NCI-H446 treated with DMSO at 0.1 percent for 48 hours (cell line): ENCODE measurements around the gene LAMB4.

ENCODE experiments used
- DNase-seq: peaks from one replicate; lab custom pipeline; 2025; lab: John Stamatoyannopoulos, UW

Gene LAMB4

DNA sequence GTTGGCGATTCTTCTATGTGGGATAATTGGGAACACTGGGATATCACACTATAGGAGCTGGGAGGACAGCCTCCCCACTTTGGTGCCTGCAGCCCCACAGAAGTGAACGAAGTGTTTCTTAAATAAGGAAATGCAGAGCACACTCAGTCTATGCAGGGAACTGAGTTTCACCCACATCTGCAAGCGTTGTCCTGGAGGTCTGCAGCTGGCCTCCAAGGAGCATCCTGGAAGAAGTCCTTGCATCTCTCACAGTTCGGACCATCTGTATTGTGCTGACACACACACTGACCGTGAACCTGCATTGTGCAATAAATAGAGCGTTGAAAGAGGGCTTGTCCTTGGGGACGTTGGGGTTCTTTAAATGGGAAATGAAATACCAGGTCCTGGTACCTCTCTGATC lies 25.8 kb downstream of the LAMB4 start:
- DNase-seq = no peak

DNA sequence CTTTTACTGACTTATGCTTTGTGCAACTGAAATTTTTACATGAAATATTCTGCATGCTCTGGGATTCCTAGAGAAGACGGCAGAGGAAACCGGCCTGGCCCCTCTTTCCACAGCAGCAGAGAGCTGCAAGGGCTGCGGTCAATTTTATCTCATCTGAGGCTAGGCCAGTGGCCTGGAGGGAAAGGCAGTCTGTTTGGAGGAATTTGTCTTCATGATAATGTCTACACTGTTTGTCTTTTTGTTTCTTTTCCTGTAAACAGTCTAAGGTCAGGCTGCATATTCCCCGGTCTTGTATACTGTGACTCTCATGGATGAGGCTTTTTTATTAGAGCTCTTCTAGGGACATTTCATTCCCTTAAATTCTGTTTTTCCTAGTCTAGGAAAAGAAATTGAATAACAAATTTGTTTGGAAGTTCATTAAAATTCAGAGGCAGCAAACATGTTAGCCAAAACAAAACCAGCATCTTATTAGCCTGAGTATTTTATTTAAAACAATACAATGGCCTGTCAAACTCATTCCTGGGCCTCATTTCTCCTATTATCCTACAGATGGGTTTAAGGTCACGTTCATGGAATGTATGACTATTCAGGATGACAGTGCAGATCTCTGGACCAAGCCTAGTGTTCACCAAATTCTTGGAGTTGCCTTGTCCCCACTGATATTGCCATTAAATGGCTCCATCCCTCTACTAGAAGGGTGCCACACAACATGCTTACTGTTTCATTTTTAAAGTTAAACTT lies 26.4 kb downstream of the LAMB4 start:
- no peak for DNase-seq

DNA sequence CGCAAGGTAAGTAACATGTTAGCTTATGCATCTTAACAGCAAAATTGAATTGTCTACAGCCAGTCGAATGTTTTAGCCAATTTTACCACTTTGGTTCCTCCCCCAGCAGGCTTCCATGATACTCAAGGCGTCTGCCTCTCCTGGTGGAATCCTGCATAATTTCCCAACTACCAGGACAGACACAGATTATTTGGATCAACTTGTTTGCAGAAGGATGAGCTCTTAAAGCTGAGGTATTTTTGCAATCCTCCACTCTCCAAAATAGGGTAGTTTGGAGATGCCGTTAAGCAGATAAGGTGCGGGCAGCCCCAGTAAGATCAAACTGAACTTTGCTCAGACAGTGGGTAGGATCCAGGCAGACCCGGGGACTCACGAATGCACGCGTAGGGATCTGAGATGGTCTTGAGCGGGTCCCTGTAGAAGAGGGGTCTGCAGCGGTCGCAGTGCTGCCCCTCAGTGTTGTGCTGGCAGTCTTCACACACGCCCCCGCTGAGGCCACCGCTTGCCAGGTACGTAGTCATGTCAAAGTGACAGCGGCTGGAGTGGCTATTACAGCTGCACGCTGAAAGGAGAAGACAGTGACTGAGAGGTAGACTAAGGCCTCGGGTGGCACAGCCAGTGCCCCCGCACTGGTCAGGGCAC lies 27.4 kb downstream of the LAMB4 start:
- DNase-seq = no peak

DNA sequence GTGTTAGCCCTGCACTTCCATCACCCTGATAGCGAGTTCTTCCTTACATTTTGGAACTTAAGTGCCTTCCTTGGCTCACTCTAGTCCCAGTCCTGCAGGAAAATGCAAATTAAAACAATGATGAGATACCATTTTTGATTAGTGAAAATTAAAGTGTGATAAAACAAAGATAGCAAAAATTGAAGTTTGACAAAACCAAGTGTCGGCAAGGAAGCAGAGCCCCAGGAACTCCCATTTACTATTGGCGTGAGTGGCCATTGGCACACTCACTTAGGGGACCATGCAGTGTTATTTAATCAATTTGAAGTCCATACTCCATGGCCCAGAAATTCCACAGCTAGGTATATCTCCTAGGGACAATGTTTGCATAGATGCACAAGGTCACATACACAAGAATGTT lies 28.4 kb downstream of the LAMB4 start:
- no peak for DNase-seq

DNA sequence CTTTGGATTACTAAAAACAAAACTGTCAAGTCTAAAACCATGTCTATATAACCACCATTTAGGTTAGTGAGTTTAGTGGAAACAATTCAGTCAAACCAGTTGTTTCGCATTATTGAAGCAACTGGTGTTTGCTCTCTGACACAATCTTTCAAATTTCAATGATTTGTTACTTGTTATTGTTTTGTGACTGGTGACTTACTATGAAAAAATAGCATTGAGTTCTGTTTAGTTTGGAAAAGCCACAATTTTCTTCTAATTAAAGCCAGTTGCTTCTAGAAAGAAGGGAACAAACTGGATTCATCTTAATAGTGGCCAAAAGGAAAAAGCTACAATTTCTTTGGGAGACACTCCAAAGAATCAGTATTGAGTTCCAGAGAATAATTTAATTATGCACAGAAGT lies 30.4 kb downstream of the LAMB4 start:
- no peak for DNase-seq

DNA sequence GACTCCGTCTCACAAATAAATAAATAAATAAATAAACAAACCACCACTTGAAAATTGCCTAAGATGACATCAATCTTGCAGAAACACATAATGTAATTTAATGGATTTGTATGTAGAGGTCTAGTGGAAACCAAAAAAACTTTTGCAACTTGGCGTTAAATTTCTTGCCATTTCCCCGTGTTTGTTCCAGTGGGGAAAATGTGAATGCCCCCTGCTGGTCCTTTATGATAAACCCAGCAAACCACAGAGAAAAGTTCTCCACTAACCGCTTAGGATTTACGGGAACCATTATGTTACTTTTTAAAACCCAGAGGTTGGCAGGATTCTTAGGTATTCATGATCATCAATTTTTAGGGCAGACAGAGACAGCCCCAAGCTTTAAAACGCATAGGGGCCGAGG lies 32.5 kb downstream of the LAMB4 start:
- no peak for DNase-seq

DNA sequence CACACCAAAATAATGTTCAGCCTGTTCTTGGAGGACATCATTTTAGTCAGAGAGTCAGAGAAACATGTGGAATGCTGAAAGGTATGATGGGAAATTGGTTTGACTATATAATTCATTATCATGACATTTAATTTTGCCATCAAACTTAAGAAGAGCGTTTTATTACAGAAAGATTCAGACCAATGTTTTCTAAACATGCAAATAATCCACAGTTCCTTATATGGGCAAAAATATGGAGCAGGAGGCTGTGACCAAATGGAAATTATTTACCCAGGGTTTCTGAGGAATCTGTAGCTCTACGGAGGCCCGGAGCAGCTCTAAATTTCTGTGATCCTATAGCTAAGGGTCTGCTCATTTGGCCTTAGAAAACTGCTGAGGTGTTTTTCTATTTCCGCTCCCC lies 33.2 kb downstream of the LAMB4 start:
- no peak for DNase-seq

DNA sequence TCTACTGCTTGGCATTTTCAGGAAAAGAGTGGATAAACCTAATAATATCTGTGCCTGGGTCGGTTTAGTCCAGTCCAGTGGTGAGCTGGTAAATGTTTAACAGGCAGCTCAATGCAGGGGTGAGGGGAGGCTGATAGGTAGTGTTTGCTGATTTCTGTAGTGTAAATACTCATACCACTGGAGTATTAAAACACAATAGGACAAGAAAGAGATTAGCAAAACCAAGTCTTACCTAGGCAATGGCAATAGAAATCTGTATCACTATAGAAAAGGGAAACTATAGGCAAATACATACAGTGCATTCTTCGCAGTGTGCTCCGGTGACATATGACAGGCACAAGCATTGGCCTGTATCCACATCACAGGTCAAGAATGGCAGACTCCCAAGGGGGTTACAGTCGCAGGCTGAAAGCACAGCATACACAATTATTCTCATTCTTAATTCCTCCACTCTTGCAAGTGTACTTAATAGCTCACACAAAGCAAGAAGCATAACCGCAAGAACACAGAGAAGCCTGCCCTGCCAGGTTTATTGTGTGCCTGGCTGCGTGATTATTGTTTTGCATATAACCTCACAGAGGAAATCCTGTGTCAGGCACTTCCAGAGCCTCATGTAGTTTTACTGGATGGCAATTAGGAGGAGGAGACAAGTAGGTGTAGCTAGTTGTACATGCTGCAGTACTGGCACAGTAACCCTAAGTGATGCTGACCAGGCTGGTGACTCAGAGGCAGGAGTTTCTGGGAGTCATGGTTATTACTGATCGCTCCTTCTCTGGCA lies 35.0 kb downstream of the LAMB4 start:
- no peak for DNase-seq

DNA sequence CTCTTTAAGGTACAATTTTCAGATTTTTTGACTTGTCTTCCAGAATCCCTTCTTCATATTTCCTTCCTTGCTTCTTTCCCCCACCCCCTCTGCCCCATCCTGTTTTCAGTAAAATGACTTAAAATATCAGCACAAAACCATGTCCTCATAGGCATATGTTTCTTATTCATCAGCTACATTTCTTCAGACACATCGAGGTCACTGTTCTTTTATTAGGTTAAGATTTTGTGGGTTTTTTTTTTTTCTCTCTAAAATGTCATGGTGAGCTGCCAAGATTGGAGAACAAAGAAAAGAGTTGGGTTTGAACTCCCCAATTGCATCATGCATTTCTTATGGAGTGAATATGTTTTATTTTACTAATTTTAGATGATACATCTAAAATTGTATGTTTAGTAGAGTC lies 35.8 kb downstream of the LAMB4 start:
- DNase-seq = no peak

DNA sequence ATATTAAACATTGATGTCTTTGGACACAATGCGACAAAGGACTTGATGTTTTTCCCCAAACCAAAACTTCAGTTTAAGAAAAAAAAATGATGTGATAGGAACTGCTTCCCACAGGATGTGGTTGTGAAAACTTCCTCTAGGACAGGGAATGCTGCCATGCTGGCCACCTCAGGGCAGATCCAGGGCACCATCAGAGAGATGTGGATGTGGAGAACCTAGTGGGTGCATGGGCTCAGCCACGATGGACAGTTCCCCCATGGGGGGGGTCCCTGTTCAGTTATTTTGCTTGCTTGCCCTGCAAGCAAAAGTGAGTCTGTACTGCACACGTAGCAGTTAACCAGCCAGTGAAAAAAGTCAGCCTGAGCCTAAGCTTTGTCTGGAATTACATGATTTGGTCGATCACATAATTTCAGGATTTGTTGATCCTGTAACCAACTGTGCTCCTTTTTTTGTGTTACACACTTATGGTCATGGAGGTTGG lies 36.3 kb downstream of the LAMB4 start:
- DNase-seq = no peak

DNA sequence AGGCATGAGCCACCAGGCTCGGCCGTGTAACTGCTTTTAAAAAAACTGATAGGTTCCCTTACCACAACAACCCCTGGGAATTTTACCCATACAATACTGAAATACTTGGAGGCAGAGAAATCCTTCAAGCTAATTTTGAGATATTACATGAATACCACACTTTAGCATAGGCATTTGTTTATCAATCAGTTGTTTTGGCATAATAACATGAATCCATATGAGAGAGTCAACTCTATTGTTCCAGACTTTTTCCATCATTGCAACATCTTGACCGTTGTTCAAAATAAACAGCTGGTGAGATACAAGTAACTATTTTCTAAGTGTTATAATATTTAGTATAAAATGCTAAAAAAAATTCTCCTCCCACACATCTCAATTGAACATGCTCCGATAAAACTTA lies 36.8 kb downstream of the LAMB4 start:
- no peak for DNase-seq

DNA sequence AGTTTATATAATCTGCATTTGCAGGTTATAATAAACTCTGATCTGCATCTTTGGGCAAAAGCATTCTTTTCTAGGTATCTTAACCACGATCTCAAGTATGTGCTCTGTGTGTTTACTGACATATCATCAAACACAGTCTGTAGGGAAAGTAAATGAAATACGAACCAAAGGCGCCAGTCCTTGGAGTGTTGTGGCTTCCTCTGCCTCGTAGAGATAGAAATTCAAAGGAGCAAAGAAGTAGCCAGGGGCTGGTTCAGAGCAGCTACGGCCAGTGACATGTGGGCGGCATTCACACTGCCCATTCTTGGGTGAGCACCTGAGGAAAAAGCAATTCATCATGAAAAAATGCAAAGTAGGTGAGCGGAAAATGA lies 38.7 kb downstream of the LAMB4 start:
- DNase-seq = no peak

DNA sequence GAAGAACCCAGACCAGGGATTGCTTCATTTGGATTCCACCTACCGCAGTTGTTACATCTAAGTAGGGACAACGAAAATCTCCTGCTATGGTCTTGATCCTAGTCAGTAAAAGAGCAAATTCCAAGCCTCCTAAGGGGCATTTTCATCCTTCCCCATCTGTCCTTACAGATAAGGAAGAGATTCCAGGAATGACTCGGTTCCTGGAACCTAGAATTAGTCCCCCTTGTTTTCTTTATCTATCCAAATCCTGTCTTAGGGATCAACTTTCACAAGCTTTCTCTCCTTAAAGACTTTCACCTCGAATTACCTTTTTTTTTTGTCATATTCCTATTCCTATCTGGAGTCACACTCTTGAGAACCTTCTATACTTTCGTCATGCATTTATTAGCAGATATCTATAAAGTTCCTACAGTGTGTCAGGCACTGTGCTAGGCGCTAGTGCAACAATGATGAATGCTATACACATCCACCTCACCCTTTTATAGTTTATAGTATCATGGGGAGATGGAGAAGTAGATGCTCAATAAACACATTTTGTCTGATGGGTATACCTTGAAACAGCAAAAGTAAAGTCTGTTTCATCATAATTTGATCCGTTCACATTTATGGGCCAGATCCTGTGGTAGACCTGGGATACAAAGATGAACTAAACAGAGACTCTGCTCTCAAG lies 39.2 kb downstream of the LAMB4 start:
- DNase-seq = no peak

DNA sequence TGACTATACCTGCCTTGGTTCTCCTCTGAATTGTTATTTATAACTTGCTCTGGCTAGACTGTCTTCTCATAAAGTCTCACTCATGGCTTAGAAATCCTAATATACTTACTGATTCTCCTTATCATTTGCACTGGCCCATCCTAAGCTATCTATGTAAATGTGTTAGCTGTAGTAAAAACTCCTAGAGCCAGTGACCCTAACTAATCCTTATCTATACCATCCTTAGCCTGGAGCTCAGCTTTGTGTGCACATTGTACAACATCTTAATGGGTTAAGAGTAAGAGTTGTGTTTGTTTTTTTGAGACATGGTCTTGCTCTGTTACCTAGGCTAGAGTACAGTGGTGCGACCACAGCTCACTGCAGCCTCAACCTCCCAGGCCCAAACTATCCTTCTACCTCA lies 40.8 kb downstream of the LAMB4 start:
- no peak for DNase-seq

DNA sequence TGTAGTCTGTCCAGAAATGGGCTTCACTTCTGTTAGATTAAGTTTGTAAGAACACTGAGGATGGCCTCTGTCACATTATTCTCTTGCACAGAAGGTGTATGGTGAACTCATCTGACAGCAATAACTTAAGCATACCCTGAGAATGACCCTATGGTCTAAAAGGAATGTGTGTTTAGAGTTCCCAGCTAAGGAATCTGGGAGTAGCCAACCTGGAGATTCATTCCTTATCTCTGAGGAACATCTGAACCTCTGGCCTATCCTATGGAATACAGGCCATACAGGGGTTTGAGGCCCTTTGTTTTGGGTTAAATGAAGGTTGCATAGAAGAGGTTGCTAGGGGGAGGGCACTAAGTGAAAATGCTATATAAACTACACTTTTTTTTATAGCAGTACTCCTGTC lies 41.4 kb downstream of the LAMB4 start:
- no peak for DNase-seq

DNA sequence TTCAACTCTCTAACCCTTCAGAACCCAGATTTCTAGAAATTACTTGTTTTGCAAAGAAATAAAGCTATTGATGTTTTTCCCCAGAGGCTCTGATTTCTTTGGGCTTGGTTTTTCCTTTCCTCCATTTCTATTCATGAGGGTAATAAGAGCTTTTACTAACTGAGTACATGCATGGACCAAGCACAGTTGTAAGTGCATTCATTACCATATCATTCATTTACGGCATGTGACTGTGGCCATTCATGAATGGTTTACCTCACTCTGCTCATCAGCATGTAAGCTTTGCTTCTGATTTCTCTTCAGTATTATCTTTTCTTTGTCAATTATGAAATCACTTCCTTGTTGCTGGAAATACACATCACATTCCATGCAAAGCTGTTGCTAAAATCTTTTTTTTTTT lies 42.4 kb downstream of the LAMB4 start:
- no peak for DNase-seq

DNA sequence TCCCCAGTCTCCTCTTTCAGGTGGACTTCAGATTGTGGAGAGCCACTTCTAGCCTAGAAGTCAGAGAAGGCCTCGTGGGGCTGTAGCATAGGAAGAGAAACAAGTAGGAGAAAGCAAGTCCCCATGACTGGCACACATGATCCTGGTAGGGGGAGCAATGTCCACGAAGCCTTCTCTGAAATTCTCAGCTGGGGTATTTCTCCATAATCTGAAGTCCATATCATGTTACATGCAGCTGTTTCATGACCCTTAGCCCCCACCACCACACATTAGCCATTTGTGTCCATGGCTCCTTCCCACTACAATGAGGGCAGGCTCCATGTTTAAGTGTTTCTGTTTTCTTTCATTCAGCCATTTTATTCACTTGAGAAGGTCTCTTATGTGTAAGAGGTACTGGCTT lies 43.2 kb downstream of the LAMB4 start:
- no peak for DNase-seq

DNA sequence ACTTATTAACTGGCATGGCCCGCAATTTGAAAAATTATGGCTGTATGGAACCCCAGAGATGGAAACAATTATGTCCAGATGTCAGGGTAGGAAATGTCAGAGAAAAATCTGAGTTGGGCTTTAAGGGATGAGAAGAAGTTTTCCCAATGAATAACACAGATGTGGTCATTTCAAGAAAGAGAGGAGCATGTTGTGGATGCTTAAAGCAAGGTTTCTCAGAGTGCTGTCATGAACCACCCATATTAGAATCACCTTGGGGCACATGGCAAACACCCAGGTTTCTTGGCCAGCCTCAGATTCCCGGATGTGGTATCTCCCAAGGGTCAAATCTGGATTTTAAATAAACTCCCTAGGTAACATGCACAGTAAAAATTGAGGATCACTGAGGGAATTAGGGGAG lies 43.6 kb downstream of the LAMB4 start:
- no peak for DNase-seq

DNA sequence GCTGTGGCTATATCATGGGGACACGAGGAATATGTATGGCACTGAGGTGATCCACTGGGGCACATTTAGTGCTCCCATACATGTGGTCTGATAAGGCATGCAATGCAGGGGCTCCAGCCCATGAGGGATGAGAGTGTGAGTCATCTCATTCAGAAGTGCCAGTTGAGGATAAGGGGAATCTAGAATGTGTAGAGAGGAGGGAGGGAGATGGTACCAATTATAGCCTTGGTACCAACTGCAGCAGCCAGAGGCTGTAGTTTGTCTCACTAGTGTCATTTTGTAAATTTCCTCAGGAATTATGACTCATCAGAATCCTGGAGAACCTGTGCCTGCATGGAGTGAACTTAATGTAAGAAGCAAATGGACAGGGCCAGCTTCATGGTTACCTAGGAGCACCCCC lies 46.2 kb downstream of the LAMB4 start:
- DNase-seq = no peak

DNA sequence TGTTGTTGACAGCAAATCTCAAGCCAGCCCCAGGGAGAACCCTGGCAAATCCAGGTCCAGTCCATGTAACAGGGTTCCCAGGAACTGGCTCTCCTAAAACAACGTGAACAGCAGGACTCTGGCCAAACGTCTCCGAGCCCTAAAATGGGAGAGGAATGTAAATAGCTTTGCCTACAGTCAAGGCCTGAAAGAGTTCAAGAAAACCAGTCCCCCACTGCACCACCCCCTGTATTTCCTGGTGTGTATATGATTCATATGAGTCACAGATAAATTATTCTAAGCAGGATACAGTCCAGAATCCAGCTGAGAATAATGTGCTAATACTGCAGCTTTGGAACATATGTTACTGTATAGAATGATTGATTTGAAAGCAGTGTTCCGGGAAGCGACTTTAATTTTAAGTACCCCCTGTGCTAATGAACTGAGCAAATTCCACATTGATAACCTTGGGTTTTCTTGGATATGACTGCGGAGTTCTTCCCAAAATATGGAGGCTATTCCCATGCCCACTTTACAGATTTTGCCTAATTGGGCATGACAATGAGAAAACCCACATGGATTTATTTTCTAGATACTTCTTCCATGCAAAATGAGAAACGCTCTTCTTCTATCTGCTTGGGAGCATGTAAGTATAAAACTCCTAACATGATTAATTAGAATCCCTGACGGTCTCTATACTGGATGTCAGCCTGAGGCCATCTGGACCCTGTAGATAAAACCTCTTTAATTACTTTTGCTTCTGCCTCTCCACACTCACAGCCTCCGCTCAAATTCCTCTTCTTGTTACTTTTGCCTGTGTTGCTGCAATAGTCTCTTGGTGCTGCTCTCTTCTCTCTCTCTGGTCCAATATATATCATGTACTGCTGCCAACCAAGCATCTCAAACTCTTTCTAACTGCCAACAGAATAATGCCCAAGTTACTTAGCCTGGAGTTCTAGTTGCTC lies 50.2 kb downstream of the LAMB4 start:
- peak; percentile 77 for DNase-seq

DNA sequence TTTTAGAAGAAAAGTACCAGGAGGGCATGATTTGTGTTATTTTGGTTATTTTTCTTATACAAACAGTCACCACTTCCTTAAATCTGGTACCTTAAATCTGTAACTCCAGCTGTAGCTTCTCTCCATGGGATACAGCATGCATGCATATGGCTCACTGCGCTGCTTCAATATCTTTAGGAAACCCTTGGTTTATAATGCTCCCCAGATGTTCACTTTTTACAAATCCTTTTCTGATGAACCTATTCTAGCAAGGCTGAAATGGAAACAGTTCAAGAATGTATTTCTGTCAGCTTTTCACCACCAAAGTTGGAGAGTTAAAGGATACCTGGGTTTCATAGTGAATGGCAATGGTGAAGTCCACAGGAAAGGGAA lies 50.9 kb downstream of the LAMB4 start:
- no peak for DNase-seq

DNA sequence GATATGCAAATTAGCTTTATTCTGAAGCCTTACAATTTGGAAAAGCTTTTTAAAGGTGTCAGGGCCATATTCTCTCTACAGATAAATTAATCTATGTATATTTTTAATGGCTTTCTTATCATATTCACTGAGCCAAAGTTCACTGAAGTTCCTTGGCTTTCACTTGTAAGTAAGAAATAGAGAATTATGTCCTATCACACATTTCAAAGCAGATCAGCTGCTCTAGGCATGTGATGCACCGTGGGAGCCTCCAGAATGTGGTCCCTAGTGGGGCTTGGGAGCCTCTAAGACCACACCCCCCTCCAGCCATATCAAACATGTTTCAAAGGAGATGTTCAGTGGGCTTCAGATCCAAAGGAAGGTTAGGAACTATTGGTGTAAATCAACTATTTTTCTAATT lies 51.5 kb downstream of the LAMB4 start:
- DNase-seq = no peak
